22Rv1 (cell line): Measurements from ENCODE around the gene GLOD4.

Experiments used
- ZFX ChIP-seq: fragments of 450-650 bp; IDR thresholded peaks from 2 replicates; pipeline ENCODE4 v1.6.1; 2017; ENCODE audit warnings: antibody characterized with exemption, borderline replicate concordance
- TF ChIP-seq, protein P1 (sequence below): fragments of 450-650 bp; IDR thresholded peaks from 2 replicates; pipeline ENCODE4 v1.5.1; 2017; ENCODE audit warnings: mild to moderate bottlenecking

DNA sequence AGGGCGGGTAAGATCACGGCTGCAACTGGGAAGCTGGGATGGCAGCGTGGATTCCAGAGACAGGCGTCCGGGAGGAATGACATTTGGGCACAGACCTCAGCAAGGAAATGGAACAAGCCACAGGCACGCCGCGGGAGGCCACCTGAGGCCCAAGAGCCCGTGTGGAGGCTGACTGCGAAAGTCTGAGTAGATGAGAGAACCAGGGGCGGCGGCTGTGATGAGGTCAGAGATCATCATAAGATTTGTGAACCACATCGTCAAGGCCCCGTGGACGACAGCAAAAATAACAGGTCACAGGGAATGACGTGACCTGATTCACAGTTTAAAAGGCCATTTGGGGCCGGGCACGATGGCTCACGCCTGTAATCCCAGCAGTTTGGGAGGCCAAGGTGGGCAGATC, 48.3 kb upstream of the GLOD4 start:
- TF ChIP-seq, protein P1, sequence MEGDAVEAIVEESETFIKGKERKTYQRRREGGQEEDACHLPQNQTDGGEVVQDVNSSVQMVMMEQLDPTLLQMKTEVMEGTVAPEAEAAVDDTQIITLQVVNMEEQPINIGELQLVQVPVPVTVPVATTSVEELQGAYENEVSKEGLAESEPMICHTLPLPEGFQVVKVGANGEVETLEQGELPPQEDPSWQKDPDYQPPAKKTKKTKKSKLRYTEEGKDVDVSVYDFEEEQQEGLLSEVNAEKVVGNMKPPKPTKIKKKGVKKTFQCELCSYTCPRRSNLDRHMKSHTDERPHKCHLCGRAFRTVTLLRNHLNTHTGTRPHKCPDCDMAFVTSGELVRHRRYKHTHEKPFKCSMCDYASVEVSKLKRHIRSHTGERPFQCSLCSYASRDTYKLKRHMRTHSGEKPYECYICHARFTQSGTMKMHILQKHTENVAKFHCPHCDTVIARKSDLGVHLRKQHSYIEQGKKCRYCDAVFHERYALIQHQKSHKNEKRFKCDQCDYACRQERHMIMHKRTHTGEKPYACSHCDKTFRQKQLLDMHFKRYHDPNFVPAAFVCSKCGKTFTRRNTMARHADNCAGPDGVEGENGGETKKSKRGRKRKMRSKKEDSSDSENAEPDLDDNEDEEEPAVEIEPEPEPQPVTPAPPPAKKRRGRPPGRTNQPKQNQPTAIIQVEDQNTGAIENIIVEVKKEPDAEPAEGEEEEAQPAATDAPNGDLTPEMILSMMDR = no peak
- no peak for TF ChIP-seq ZFX
